Measurements from ENCODE around the gene ABCC4.
"Not testable (repeated sequence)": the region's sequence is repeated elsewhere in the genome, so short reads cannot be mapped to it uniquely, and the experiment has no call there.

The ABCC4 gene

GRCh38 chr13:95200386-95200957 is 100.8 kb downstream of the ABCC4 start:
- not testable (repeated sequence) for DNase-seq (ENCODE audit: low read depth in 2 of 2)

GRCh38 chr13:95199896-95200295 is 101.4 kb downstream of the ABCC4 start:
- DNase-seq (ENCODE audit: low read depth in 2 of 2), result no peak

DNA sequence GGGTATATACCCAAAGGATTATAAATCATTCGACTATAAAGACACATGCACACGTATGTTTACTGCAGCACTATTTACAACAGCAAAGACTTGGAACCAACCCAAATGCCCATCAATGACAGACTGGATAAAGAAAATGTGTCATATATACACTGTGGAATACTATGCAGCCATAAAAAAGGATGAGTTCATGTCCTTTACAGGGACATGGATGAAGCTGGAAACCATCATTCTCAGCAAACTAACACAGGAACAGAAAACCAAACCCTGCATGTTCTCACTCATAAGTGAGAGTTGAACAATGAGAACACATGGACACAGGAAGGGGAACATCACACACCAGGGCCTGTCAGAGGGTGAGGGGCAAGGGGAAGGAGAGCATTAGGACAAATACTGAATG is 102.6 kb downstream of the ABCC4 start:
- DNase-seq (ENCODE audit: low read depth in 2 of 2), result not testable (repeated sequence)

- no peak for DNase-seq (ENCODE audit: low read depth in 2 of 2)
Measured at GRCh38 chr13:95197548-95197947, 103.7 kb downstream of the ABCC4 start.

GRCh38 chr13:95195146-95195545 is 106.1 kb downstream of the ABCC4 start:
- DNase-seq (ENCODE audit: low read depth in 2 of 2), result no peak

DNA sequence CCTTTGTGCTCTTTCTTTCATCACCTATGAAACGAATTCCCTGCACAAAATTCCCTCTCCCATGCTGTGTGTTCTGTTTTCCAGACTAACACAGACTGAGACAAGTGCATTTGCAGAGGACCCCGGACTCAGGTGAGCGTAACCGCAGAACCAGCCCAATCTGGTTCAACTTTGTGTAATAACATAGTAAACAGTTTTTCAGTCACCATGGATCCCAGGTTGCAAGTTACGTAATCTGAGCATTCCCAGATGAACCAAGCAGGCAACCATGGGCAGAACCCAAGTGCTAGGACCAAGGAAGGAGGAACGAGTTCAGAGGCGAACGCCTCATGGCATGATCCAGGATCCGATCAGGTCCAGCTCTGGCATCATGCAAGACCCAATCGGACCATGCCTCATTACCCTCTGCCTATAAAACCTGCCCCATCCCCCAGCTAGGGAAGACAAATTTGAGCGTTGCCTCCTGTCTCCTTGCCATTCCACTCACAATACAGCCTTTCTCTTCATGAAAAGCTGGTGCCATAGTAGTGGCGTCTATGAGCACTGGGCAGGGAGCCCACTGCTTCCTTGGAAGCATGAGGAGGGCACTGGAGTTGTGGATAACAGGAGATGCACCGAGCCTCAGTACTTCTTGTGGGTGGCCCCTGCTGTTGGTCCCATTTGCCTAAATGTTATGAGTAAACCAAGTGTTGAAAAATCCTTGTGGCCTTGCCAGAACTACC is 107.6 kb downstream of the ABCC4 start:
- DNase-seq (ENCODE audit: low read depth in 2 of 2), result no peak

- DNase-seq (ENCODE audit: low read depth in 2 of 2), result no peak
Measured at GRCh38 chr13:95192998-95193397, 108.3 kb downstream of the ABCC4 start.

DNA sequence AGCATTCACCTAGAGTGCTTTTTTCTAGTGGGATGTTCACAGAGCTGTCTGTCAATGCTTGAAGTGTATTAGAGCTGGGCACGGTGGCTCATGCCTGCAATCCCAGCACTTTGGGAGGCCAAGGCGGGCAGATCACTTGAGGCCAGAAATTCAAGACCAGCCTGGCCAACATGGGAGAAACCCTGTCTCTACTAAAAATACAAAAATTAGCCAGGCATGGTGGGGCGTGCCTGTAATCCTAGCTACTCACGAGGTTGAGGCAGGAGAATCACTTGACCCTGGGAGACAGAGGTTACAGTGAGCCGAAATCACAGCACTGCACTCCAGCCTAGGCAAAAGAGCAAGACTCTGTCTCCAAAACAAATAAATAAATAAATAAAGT is 108.7 kb downstream of the ABCC4 start:
- DNase-seq (ENCODE audit: low read depth in 2 of 2), result not testable (repeated sequence)

DNA sequence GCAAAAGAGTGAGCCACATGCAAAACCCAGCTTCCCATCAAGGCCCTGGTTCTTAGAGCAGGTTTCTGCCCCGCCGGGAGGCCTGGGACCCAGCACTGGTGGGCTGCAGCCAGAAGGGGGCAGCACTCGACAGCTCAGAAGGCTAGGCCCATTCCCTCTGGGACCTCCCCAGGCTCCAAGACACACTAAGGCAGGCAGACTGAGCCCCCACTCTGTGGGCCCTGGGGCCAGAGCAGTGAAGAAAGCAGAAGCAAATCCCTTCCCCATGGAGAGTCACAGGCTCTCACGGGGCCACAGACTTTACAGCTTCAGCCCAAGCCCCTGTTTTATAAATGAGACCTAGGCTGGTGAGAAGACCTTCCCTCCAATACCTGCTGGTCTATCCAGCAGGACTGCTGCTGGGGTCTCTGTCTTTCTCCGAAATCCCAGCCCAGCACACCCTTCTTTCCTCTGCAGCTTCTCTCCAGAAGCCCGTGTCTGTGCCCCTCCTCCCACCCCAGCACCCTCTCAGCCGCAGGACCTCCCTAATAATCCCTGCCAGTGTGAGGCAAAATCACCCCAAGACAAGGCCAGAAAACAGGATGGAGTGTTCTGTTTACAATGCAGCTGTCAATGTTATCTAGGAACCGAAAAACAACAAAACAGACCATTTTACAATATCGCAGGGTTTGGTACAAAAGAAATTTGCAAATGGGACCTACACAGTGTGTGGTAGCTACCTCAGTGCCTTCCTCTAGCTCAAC is 109.3 kb downstream of the ABCC4 start:
- DNase-seq (ENCODE audit: low read depth in 2 of 2), result peak in 1 of 2 donors; percentile 53

GRCh38 chr13:95188128-95188527 is 113.1 kb downstream of the ABCC4 start:
- no peak for DNase-seq (ENCODE audit: low read depth in 2 of 2)

- peak in 1 of 2 donors; percentile 5 for DNase-seq (ENCODE audit: low read depth in 2 of 2)
Measured at GRCh38 chr13:95185851-95186250, 115.4 kb downstream of the ABCC4 start.

DNA sequence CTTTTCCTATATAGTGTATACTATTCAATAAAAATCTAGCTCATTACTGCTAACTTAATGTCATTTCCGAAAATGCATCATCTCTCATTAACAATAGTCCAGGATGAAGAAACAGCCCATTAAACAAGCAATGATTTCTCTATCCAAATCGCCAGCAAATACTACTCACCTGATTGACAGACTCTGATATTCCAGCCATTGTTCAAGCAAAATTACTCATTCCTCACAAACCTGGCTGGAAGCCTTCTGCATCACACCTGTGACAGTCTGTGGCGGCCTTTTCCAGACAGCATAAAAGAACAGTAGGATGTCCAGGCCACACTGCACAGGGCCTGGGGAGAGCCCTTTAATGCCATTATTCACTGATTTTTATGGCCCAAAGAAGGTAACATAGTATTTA is 115.9 kb downstream of the ABCC4 start:
- DNase-seq (ENCODE audit: low read depth in 2 of 2), result no peak

GRCh38 chr13:95184317-95184716 is 116.9 kb downstream of the ABCC4 start:
- DNase-seq (ENCODE audit: low read depth in 2 of 2), result no peak

GRCh38 chr13:95182570-95183265 is 118.5 kb downstream of the ABCC4 start:
- no peak for DNase-seq (ENCODE audit: low read depth in 2 of 2)

GRCh38 chr13:95181586-95181985 is 119.7 kb downstream of the ABCC4 start:
- no peak for DNase-seq (ENCODE audit: low read depth in 2 of 2)

DNA sequence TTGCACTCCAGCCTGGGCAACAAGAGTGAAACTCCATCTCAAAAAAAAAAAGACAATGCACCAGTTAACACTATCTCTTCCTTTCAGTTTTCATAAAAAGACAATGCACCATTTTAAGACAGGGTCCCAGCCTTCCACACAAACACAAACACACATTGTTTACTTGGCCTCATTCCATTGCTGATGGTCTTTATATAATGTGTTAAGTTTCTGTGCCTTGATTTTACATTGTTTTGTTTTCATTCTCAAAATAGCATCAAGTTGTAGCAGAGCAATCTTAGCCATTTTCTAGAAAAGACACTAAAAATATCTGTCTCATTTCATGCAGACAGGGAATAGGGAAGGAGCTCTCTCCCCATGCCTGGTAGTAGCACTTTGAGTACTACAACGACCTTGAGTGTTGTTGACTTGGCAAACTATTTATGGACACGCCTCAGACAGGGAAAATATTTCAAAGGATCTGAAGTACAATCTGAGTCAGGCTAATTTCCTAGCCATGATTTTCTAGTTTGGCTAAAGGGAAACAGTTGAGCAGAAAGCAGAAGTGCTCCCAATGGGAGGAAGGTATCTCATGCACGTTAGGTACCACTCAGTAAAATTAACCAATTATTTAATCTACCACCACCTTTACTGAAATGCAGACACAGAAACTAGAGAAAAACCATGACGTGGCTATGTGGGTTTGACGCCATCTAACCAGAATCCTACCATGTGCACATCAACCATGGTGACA is 120.6 kb downstream of the ABCC4 start:
- DNase-seq (ENCODE audit: low read depth in 2 of 2), result no peak

- no peak for DNase-seq (ENCODE audit: low read depth in 2 of 2)
Measured at GRCh38 chr13:95176611-95177259, 124.5 kb downstream of the ABCC4 start.

GRCh38 chr13:95174517-95174916 is 126.7 kb downstream of the ABCC4 start:
- no peak for DNase-seq (ENCODE audit: low read depth in 2 of 2)

GRCh38 chr13:95168191-95168590 is 133.1 kb downstream of the ABCC4 start:
- no peak for DNase-seq (ENCODE audit: low read depth in 2 of 2)

DNA sequence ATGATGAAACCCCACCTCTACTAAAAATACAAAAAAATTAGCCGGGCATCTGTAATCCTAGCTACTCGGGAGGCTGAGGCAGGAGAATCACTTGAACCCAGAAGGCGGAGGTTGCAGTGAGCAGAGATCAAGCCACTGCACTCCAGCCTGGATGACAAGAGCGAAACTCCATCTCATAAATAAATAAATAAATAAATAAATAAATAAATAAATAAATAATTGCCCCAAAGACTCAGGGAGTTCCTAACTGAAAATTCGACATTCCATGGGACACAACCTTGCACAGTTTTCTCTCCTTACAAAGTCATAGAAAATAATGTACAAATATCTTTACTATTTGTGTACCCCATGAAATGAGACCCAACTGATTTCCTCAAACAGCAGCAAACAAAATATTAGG is 134.2 kb downstream of the ABCC4 start:
- not testable (repeated sequence) for DNase-seq (ENCODE audit: low read depth in 2 of 2)

GRCh38 chr13:95164830-95165229 is 136.4 kb downstream of the ABCC4 start:
- no peak for DNase-seq (ENCODE audit: low read depth in 2 of 2)

Measured in stimulated activated CD4-positive, alpha-beta T cell treated with anti-CD3 and anti-CD28 coated beads, Interleukin-1b, Interleukin-23, amount 100 ng/mL, for 1 hour (primary cell).